ENCODE data around the gene GUCA2A.

GUCA2A gene

DNA sequence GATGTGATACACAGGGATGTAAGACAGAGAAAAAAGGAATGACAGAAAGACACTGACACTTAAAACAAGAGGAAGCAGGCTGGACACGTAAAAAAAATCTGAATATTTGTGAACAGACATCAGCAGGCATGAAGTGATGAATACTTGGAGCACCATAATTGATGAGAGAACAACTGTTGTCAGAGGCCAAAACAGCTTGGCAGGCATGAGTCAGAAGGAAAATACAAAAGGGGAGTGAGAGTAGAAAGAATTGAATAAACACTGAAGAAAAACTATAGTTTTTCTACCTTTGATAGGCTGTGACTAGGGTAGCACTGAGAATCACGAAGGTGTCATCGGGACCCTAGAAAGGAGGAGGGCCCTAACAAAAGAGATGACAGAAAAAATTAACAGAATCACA lies 21.6 kb upstream of the GUCA2A start:
- DNase-seq (ENCODE audit: low read depth) = peak; percentile 83
- H3K4me3 ChIP-seq (ENCODE audit: control insufficient read depth, low read depth, low read length) = no peak overlapping the region
- TF ChIP-seq, protein P1, sequence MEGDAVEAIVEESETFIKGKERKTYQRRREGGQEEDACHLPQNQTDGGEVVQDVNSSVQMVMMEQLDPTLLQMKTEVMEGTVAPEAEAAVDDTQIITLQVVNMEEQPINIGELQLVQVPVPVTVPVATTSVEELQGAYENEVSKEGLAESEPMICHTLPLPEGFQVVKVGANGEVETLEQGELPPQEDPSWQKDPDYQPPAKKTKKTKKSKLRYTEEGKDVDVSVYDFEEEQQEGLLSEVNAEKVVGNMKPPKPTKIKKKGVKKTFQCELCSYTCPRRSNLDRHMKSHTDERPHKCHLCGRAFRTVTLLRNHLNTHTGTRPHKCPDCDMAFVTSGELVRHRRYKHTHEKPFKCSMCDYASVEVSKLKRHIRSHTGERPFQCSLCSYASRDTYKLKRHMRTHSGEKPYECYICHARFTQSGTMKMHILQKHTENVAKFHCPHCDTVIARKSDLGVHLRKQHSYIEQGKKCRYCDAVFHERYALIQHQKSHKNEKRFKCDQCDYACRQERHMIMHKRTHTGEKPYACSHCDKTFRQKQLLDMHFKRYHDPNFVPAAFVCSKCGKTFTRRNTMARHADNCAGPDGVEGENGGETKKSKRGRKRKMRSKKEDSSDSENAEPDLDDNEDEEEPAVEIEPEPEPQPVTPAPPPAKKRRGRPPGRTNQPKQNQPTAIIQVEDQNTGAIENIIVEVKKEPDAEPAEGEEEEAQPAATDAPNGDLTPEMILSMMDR (conservative IDR thresholded peaks at IDR 0.05; ENCODE audit: control insufficient read depth, insufficient read depth, low read depth, low read length) = no peak

DNA sequence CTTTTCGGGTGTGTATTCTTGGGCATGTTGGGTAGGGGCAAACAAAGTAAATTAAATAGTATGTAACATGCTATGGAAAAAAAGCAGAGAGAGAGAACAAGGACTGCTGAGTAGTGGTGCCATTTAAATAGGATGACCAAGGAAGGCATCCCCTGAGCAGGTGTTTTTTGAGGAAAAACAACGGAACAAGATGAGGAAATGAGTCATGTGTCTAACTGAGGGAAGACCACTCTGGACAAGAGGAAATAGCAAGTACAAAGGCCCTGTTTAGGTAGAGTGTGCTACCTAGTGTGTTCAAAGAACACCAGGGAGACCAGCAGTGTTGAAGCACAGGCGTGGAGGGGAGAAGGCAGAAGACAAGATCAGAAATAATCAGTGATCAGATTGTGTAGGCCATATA lies 20.1 kb upstream of the GUCA2A start:
- TF ChIP-seq, protein P1 (conservative IDR thresholded peaks at IDR 0.05; ENCODE audit: control insufficient read depth, insufficient read depth, low read depth, low read length) = no peak
- DNase-seq (ENCODE audit: low read depth) = no peak
- no peak overlapping the region for H3K4me3 ChIP-seq (ENCODE audit: control insufficient read depth, low read depth, low read length)

DNA sequence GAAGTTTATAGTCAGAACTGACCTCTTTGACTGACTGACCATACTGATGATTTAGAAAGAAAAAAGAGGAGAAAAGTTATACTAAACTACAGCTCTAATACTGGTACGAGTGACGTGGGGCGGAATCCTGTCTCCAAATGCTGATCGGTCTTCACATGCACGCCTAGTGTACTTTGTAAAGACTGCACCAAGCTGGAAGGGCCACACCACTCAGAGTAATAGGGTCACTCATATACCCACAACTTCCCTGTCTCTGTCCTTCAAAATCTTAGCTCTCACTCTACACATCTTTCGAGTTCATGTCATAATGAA lies 19.4 kb upstream of the GUCA2A start:
- no peak for DNase-seq (ENCODE audit: low read depth)
- H3K4me3 ChIP-seq (ENCODE audit: control insufficient read depth, low read depth, low read length) = no peak overlapping the region
- TF ChIP-seq, protein P1 (conservative IDR thresholded peaks at IDR 0.05; ENCODE audit: control insufficient read depth, insufficient read depth, low read depth, low read length) = no peak

DNA sequence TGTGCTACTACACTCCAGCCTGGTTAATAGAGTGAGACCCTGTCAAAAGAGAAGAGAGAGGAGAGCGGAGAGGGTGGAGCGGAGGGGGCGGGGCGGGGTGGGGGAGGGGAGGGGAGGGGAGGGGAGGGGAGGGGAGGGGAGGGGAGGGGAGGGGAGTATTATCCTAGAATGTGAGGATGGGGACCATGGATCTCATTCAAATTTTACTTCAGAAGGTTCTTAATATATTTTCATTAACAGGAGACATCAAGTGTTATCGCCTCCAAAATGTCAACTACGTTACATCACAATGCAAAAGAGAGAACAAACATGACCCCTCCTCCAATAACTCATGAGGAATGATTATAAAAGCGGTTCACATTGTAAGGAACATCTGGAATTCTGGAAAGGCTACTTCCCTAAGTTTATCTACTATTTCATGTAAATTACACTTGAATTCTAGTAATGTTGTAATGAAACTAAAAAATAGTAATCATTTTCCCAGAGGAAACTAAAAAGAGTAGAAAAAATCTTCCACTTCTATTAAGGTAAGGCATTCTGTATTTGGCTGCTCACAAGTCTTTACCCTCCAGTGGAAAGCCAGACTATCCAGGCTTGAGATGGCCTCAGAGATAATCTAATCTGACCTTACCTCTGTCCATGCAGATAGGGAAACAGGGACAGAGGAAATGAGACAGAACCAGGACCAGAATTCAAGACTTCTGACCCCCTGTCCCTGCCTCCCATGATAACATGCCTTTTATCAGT lies 18.8 kb upstream of the GUCA2A start:
- TF ChIP-seq, protein P1 (conservative IDR thresholded peaks at IDR 0.05; ENCODE audit: control insufficient read depth, insufficient read depth, low read depth, low read length) = no peak

DNA sequence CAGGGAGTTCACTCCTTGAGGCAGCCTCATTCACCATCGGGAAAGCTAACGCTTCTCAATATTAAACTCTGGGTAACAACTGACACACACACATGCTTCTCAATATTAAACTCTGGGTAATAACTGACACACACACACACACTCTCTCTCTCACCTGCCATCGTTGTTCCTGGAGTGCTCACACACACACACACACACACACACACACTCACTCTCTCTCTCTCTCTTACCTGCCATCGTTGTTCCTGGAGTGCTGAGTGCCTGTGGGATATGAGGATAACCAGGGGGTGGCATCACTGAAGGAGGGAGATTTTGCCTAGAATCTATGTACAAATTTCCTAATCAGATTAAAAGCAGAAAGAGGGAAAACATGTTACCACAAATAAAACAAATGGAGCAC lies 17.1 kb upstream of the GUCA2A start:
- TF ChIP-seq, protein P1 (conservative IDR thresholded peaks at IDR 0.05; ENCODE audit: control insufficient read depth, insufficient read depth, low read depth, low read length) = no peak
- no peak for DNase-seq (ENCODE audit: low read depth)
- H3K4me3 ChIP-seq (ENCODE audit: control insufficient read depth, low read depth, low read length) = no peak overlapping the region

More for the DNA sequence above, 18.8 kb upstream of the GUCA2A start:
- no peak overlapping the region for H3K4me3 ChIP-seq (ENCODE audit: control insufficient read depth, low read depth, low read length)
- no peak for DNase-seq (ENCODE audit: low read depth)

DNA sequence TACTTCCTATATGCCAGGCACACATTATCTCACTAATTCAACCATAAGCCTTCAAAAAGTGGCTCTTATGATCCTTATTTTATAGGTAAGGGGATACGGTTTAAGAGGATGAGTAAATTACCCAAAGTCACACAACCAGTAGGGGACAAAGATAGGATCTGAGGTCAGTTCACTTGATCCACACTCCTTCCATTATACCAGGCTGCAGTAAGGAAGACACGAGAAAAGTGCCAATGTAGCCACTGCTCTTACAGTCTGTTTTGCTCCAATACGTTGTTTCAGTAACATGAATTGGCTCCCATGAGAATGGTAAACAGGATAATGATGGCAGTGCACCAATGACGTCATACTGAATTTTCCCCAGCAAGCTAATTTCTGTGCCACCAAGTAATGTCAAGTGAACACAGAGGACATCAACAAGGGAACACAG lies 15.4 kb upstream of the GUCA2A start:
- no peak for DNase-seq (ENCODE audit: low read depth)
- TF ChIP-seq, protein P1 (conservative IDR thresholded peaks at IDR 0.05; ENCODE audit: control insufficient read depth, insufficient read depth, low read depth, low read length) = no peak
- H3K4me3 ChIP-seq (ENCODE audit: control insufficient read depth, low read depth, low read length) = no peak overlapping the region
